Stimulated activated naive B cell treated with anti-CD40 and anti-IgM and Interleukin-4, amounts not matched to agents 10 μg/mL and 1 μg/mL and 100 μg/mL, for 72 hours (primary cell): ENCODE results near the gene MTERF4.

Source experiments
- ATAC-seq, 2 donors: fragments of 150-1000 bp; cut with Tn5 transposase; replicated peaks; 2 replicates each; pipeline ENCODE4 v1.10.0; 2021; ENCODE audit warnings: moderate library complexity in 1 of 2
- DNase-seq: peaks from one replicate; pipeline ENCODE4 v3.0.0; 2021
- H3K27ac Mint-ChIP-seq: one replicate; pipeline ENCODE4 v1.8.0; 2022; ENCODE audit warnings: mild to moderate bottlenecking, mixed read lengths
- H3K27me3 Mint-ChIP-seq, 2 donors: one replicate each; pipeline ENCODE4 v1.8.0; 2022; ENCODE audit warnings: mixed read lengths in 2 of 2
- H3K36me3 Mint-ChIP-seq, 2 donors: one replicate each; pipeline ENCODE4 v1.8.0; 2022; ENCODE audit warnings: mixed read lengths in 2 of 2, mild to moderate bottlenecking in 1 of 2
- H3K4me1 Mint-ChIP-seq, 2 donors: one replicate each; pipeline ENCODE4 v1.8.0; 2022; ENCODE audit warnings: mixed read lengths in 2 of 2, mild to moderate bottlenecking in 1 of 2
- H3K4me3 Mint-ChIP-seq, 2 donors: one replicate each; pipeline ENCODE4 v1.8.0; 2022; ENCODE audit warnings: mild to moderate bottlenecking in 2 of 2, mixed read lengths in 2 of 2, moderate library complexity in 1 of 2
- H3K9me3 Mint-ChIP-seq, 2 donors: one replicate each; pipeline ENCODE4 v1.8.0; 2022; ENCODE audit warnings: mixed read lengths in 2 of 2, mild to moderate bottlenecking in 1 of 2

Gene MTERF4

GRCh38 chr2:241082341-241083090, 19.6 kb downstream of the MTERF4 start:
- Mint-ChIP-seq H3K27me3 (no peaks in the 10 kb centered on the region), H3K9me3 (peaks cover 4% of the 10 kb centered on the region in 2 donors), H3K36me3 (peaks cover 32 to 51% of the 10 kb centered on the region in 2 donors), H3K4me1 (peaks cover 13 to 19% of the 10 kb centered on the region in 2 donors), H3K4me3 (no peak overlapping the region), H3K27ac (peak overlapping the region; percentile 54)
- DNase-seq (no peak), ATAC-seq (no peak)

- peaks cover 4% of the 10 kb centered on the region in 2 donors for H3K9me3 Mint-ChIP-seq
- peaks cover 11 to 23% of the 10 kb centered on the region in 2 donors for H3K4me1 Mint-ChIP-seq
- H3K4me3 Mint-ChIP-seq, result no peak overlapping the region
- H3K27ac Mint-ChIP-seq, result peak overlapping the region; percentile 54
- peaks cover 29 to 50% of the 10 kb centered on the region in 2 donors for H3K36me3 Mint-ChIP-seq
- no peak for DNase-seq
- no peak for ATAC-seq
- H3K27me3 Mint-ChIP-seq, result no peaks in the 10 kb centered on the region
These were observed 20.3 kb downstream of the MTERF4 start for GRCh38 chr2:241081643-241082340.

GRCh38 chr2:241081190-241081642, 20.9 kb downstream of the MTERF4 start:
- ATAC-seq (no peak), DNase-seq (no peak)
- peak overlapping the region; percentile 10 for H3K27ac Mint-ChIP-seq
- H3K4me3 Mint-ChIP-seq, result no peak overlapping the region
- H3K36me3 Mint-ChIP-seq, result peaks cover 23 to 44% of the 10 kb centered on the region in 2 donors
- peaks cover 10 to 18% of the 10 kb centered on the region in 2 donors for H3K4me1 Mint-ChIP-seq
- H3K27me3 Mint-ChIP-seq, result no peaks in the 10 kb centered on the region
- peaks cover 2% of the 10 kb centered on the region in 2 donors for H3K9me3 Mint-ChIP-seq

- Mint-ChIP-seq H3K27ac (peak overlapping the region; percentile 83), H3K4me3 (no peak overlapping the region)
- ATAC-seq, result no peak
These were observed 21.5 kb downstream of the MTERF4 start for GRCh38 chr2:241080405-241081189.

GRCh38 chr2:241074901-241075540, 27.1 kb downstream of the MTERF4 start:
- Mint-ChIP-seq H3K36me3 (peaks cover 23 to 30% of the 10 kb centered on the region in 2 donors), H3K4me1 (peaks cover 1 to 14% of the 10 kb centered on the region in 2 donors), H3K27me3 (no peaks in the 10 kb centered on the region), H3K4me3 (no peak overlapping the region), H3K9me3 (no peaks in the 10 kb centered on the region), H3K27ac (no peak overlapping the region)
- DNase-seq, result no peak
- no peak for ATAC-seq

More at GRCh38 chr2:241080405-241081189, 21.5 kb downstream of the MTERF4 start:
- H3K36me3 Mint-ChIP-seq, result peaks cover 19 to 43% of the 10 kb centered on the region in 2 donors
- no peak for DNase-seq
- no peaks in the 10 kb centered on the region for H3K27me3 Mint-ChIP-seq
- peaks cover 8 to 14% of the 10 kb centered on the region in 2 donors for H3K4me1 Mint-ChIP-seq
- H3K9me3 Mint-ChIP-seq, result peaks cover 0 to 2% of the 10 kb centered on the region in 2 donors

- no peaks in the 10 kb centered on the region for H3K9me3 Mint-ChIP-seq
- DNase-seq (no peak), ATAC-seq (no peak)
- no peak overlapping the region for H3K4me3 Mint-ChIP-seq
- no peaks in the 10 kb centered on the region for H3K27me3 Mint-ChIP-seq
- H3K27ac Mint-ChIP-seq, result no peak overlapping the region
- H3K36me3 Mint-ChIP-seq, result peaks cover 23 to 30% of the 10 kb centered on the region in 2 donors
- peaks cover 1 to 14% of the 10 kb centered on the region in 2 donors for H3K4me1 Mint-ChIP-seq
These were observed 27.8 kb downstream of the MTERF4 start for GRCh38 chr2:241074065-241074818.

GRCh38 chr2:241073166-241074064, 28.7 kb downstream of the MTERF4 start:
- no peak overlapping the region for H3K4me3 Mint-ChIP-seq

GRCh38 chr2:241072553-241073165, 29.4 kb downstream of the MTERF4 start:
- DNase-seq (no peak), ATAC-seq (no peak)
- Mint-ChIP-seq H3K4me1 (peaks cover 1 to 5% of the 10 kb centered on the region in 2 donors), H3K4me3 (no peak overlapping the region), H3K27ac (peak overlapping the region; percentile 32), H3K27me3 (no peaks in the 10 kb centered on the region), H3K36me3 (peaks cover 26 to 30% of the 10 kb centered on the region in 2 donors), H3K9me3 (no peaks in the 10 kb centered on the region)

More at GRCh38 chr2:241073166-241074064, 28.7 kb downstream of the MTERF4 start:
- Mint-ChIP-seq H3K27me3 (no peaks in the 10 kb centered on the region), H3K9me3 (no peaks in the 10 kb centered on the region), H3K4me1 (peaks cover 1 to 13% of the 10 kb centered on the region in 2 donors), H3K36me3 (peaks cover 26 to 30% of the 10 kb centered on the region in 2 donors), H3K27ac (peak overlapping the region; percentile 51)
- no peak for DNase-seq
- no peak for ATAC-seq

- Mint-ChIP-seq H3K27me3 (no peaks in the 10 kb centered on the region), H3K9me3 (no peaks in the 10 kb centered on the region), H3K36me3 (peaks cover 24 to 26% of the 10 kb centered on the region in 2 donors), H3K27ac (peak overlapping the region; percentile 15), H3K4me1 (peaks cover 0 to 1% of the 10 kb centered on the region in 2 donors), H3K4me3 (no peak overlapping the region)
- DNase-seq (no peak), ATAC-seq (no peak)
These were observed 29.9 kb downstream of the MTERF4 start for GRCh38 chr2:241072151-241072550.

GRCh38 chr2:241071677-241072111, 30.4 kb downstream of the MTERF4 start:
- H3K27ac Mint-ChIP-seq, result no peak overlapping the region
- no peak overlapping the region for H3K4me3 Mint-ChIP-seq
- H3K4me1 Mint-ChIP-seq, result peaks cover 0 to 1% of the 10 kb centered on the region in 2 donors
- peaks cover 23 to 26% of the 10 kb centered on the region in 2 donors for H3K36me3 Mint-ChIP-seq
- no peaks in the 10 kb centered on the region for H3K9me3 Mint-ChIP-seq
- H3K27me3 Mint-ChIP-seq, result no peaks in the 10 kb centered on the region
- DNase-seq, result no peak
- no peak for ATAC-seq

- Mint-ChIP-seq H3K9me3 (no peaks in the 10 kb centered on the region), H3K4me3 (no peak overlapping the region), H3K4me1 (no peaks in the 10 kb centered on the region), H3K27ac (no peak overlapping the region), H3K36me3 (peaks cover 26 to 27% of the 10 kb centered on the region in 2 donors), H3K27me3 (no peaks in the 10 kb centered on the region)
- no peak for DNase-seq
- ATAC-seq, result no peak
These were observed 31.0 kb downstream of the MTERF4 start for GRCh38 chr2:241070811-241071676.
